ENCODE data around the gene KRTAP2-2.

DNA sequence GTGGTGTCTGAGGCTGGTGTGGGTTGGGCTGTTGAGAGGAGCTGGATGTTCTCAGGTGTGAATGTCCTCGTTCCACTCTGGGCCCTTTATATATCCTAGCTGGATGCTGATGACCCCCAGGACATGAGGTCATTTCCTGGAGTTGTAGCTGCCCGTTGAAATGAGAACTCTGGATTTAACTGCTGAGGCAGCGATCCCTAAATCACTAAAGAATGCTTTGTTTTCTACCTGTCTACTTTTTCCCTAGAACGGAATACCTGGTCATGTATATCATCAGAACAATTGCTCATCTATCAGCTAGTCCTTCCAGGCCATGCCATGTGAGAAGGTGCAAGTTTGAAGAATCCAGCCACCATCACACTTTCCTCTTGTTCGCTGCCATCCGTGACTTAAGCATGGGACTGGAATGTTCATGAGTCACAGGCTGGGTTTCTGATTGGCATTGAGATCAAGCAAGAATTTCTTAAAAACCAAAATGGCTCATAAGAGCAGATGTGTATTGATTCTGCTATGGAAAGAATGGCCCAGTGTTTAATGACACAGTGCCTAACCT is 5.1 kb upstream of the KRTAP2-2 start, which contains the start of gene KRTAP2-3:
- TF ChIP-seq, protein P1, sequence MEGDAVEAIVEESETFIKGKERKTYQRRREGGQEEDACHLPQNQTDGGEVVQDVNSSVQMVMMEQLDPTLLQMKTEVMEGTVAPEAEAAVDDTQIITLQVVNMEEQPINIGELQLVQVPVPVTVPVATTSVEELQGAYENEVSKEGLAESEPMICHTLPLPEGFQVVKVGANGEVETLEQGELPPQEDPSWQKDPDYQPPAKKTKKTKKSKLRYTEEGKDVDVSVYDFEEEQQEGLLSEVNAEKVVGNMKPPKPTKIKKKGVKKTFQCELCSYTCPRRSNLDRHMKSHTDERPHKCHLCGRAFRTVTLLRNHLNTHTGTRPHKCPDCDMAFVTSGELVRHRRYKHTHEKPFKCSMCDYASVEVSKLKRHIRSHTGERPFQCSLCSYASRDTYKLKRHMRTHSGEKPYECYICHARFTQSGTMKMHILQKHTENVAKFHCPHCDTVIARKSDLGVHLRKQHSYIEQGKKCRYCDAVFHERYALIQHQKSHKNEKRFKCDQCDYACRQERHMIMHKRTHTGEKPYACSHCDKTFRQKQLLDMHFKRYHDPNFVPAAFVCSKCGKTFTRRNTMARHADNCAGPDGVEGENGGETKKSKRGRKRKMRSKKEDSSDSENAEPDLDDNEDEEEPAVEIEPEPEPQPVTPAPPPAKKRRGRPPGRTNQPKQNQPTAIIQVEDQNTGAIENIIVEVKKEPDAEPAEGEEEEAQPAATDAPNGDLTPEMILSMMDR (IDR thresholded peaks at IDR 0.05 in 2 of 3, conservative IDR thresholded peaks at IDR 0.05 in 1 of 3; ENCODE audit: control insufficient read depth in 2 of 3, extremely low read depth in 1 of 3, insufficient read depth in 1 of 3, low read depth in 3 of 3, low read length in 3 of 3): no peak
- no peak for TF ChIP-seq SMAD5 (IDR thresholded peaks at IDR 0.05; ENCODE audit: low read depth)
- TF ChIP-seq, protein P2, sequence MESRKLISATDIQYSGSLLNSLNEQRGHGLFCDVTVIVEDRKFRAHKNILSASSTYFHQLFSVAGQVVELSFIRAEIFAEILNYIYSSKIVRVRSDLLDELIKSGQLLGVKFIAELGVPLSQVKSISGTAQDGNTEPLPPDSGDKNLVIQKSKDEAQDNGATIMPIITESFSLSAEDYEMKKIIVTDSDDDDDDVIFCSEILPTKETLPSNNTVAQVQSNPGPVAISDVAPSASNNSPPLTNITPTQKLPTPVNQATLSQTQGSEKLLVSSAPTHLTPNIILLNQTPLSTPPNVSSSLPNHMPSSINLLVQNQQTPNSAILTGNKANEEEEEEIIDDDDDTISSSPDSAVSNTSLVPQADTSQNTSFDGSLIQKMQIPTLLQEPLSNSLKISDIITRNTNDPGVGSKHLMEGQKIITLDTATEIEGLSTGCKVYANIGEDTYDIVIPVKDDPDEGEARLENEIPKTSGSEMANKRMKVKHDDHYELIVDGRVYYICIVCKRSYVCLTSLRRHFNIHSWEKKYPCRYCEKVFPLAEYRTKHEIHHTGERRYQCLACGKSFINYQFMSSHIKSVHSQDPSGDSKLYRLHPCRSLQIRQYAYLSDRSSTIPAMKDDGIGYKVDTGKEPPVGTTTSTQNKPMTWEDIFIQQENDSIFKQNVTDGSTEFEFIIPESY (IDR thresholded peaks at IDR 0.05): no peak
- TF ChIP-seq EGR1 (IDR thresholded peaks at IDR 0.05; ENCODE audit: borderline replicate concordance in 1 of 2, low read depth in 2 of 2, low read length in 2 of 2): no peak
- TF ChIP-seq POLR2AphosphoS5 (IDR thresholded peaks at IDR 0.05; ENCODE audit: low read length): no peak
- TF ChIP-seq TAF1 (IDR thresholded peaks at IDR 0.05; ENCODE audit: borderline replicate concordance, low read depth, low read length): no peak
- TF ChIP-seq DPF2 (IDR thresholded peaks at IDR 0.05): no peak
- no peak for TF ChIP-seq BHLHE40 (IDR thresholded peaks at IDR 0.05; ENCODE audit: borderline replicate concordance in 1 of 2, low read depth in 2 of 2, low read length in 1 of 2)
- TF ChIP-seq ETV6 (conservative IDR thresholded peaks at IDR 0.05 in 1 of 2, IDR thresholded peaks at IDR 0.05 in 1 of 2; ENCODE audit: borderline replicate concordance in 1 of 2, low read depth in 1 of 2): no peak

Data from GM12878 (cell line).